Stimulated activated CD8-positive, alpha-beta memory T cell treated with anti-CD3 and anti-CD28 coated beads, Interleukin-2, amount 100 ng/mL, for 1 hour (primary cell): ENCODE results near the gene ZNF135.

Source experiments
- DNase-seq, 2 donors: peaks; one replicate each; pipeline ENCODE4 v3.0.0-alpha.2; 2020; ENCODE audit warnings: low read depth in 2 of 2

The ZNF135 gene

DNA sequence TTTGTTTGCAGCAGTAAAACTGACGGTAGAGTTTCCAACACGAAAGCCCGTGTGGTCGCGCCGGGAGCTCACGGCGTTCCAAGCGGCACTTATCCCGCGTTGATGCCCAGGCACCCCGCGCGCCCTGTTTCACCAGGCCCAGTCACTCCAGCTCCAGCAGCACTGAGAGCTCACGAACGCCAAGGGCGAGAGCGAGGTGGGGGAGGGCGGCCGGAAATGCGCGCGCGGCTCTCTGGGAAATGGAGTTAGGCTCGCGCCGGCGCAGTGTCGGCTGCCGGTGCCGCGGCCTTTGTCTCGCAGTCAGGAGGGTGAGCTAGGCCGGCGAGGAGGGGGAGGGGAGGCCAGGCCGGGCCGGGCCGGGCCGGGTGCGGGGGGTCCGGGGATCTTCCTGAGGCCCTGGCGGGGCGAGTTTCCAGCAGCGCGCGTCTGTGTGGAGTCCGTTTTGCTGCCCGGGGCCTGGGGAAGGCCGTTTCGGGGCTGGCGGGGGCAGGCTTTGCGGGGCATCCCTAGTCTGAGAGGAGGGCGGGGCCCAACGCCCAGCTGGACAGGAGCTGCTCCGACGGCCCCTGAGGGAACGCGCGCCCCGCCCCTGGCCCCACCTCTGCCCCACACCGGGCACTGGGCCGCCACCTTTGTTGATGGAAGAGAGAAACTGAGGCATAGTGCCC is at the start of gene ZNF135:
ZNF135 (plus strand) TSS at position 280 of the 668 bp plus-strand sequence. CDS start 721 bp downstream, outside the sequence.
- peak; percentile 34 to 41 for DNase-seq

DNA sequence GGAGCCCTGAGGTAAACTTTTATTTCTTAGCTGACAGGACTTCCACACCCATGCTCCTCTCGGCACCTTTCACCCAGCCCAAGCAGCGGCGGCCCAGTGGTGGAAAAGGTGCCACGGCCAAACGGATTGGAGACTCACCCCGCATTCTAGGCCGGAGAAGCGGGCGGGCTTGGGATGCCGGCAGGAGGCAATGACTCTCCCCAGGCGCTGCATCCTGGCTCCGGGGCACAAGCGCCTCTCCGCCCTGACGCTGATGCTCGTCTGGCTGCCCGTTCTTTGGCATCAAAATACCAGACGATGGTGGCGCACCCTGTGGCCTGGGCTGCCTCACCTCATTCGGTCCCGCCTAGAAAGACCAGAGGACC is 49.8 kb upstream of the ZNF135 start:
- DNase-seq = no peak

DNA sequence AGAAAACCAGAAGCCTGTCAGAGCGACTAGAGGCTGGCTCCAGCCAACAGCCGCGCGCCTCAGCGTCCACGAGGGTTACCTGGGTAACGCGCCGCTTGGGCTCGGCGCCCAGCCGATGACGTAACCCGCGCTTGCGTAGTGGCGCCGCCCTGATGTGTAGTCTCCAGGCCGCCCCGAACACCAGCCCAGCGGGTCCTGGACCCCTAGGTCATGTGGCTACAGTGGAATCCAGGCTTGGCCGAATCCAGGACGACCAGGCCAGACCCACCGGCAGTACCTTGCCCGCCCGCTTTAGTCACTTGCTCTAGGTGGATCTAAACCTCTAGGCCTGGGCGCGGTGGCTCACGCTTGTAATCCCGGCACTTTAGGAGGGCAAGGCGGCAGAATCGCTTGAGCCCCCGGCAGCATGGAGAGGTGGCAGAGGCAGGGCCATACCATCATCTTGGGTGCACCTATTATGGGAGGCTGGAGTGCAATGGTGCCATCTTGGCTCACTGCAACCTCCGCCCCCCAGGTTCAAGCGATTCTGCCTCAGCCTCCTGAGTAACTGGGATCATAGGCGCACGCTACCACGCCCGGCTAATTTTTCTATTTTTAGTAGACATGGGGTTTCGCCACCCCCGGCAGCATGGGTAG is 49.3 kb upstream of the ZNF135 start:
- DNase-seq = peak in 1 of 2 donors; percentile 29

DNA sequence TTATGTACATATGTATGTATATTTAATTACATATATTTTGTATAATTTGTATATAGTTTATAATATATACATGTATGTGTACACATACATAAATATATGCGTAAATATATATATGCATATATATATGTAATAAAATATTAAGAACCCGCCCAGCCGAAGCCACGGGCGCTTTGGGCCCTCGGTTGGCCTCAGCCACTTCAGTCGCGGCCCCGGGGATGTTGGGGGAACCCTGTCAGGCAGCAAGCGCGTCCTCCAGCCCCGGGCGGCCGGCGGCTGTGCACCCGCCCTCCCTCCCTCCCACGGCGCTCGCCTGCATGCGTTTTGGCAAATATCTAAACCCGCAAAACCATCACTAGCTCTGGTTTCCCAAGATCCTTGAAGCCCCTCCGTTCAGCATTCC is 48.6 kb upstream of the ZNF135 start:
- DNase-seq = no peak

DNA sequence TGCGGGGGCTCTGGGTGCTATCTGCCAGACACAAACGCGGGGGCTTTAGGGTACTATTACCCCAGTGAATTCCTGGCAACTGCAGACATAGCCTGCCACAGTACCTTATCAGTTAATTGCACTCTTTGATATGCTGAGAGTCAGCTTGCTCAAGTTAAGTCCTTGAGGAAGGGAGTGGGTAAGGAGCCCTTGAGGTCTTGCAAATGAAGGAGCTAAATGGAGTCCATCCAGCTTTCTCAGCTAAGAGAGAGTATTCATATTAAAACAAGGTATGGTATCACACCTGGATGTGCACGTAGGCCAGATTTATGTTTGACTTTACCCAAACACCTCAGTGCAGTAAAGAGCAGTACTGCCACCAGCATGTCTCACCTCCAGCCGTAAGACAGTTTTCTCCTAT is 44.9 kb upstream of the ZNF135 start:
- DNase-seq = no peak

DNA sequence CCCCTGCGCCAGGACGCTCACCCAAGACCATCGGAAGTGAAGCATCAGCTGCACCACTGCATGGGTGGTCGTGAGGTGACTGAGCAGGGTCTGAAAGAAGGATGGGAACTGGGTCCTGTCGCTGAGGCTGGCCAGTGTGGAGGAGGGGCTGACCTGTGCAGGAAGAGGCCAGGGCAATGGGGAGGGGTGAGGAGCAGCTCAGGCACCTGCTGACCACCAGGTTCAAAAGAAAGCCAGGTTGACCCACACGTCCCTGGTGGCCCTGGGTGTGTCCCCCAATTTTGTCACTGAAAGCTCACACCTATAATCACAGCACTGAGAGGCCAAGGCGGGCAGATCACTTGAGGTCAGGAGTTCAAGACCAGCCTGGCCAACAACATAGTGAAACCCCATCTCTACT is 39.0 kb upstream of the ZNF135 start:
- DNase-seq = no peak

DNA sequence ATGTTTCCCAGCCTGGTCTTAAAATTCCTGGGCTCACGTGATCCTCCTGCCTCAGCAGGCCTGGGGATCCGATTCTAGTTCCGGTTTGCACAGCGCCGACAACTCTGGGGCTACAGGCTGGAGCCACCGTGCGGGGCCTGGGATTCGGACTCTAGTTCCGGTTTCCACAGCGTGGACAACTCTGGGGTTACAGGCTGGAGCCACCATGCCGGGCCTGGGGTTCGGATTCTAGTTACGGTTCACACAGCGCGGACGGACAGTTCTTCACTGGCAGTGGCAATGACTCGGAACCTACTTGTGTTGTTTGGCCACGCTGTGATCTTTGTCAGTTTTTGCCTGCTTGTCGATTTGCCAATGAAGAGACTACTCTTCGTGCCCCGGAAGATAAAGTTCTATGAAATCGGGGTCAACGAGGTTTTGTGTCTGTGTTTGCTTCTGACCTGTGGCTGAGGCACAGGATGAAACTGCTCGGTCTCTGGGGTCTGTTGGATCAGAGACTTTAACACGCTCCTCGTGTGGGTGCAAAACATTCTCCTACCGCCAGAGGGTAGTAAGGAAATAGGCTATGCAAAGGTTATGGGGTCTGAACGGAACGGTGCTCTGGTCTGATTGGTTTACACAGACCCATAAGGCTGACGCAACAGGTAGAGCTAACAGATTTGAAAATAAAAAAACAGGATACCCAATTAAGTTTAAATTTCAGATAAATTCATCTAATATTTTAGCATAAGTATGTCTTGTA is 37.4 kb upstream of the ZNF135 start:
- no peak for DNase-seq

DNA sequence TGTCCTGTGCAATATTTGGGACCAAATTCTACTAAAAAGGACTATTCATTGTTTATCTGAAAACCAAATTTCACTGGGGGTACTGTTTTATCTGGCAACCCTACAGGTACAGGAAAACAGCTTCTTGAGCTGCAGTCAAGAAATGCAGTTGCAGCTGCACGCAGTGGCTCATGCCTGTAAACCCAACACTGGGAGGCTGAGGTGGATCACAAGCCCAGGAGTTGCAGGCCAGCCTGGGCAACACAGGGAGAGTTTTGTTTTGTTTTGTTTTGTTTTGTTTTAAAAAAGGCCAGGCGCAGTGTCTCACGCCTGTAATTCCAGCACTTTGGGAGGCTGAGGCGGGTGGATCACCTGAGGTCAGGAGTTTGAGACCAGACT is 36.8 kb upstream of the ZNF135 start:
- DNase-seq = no peak

DNA sequence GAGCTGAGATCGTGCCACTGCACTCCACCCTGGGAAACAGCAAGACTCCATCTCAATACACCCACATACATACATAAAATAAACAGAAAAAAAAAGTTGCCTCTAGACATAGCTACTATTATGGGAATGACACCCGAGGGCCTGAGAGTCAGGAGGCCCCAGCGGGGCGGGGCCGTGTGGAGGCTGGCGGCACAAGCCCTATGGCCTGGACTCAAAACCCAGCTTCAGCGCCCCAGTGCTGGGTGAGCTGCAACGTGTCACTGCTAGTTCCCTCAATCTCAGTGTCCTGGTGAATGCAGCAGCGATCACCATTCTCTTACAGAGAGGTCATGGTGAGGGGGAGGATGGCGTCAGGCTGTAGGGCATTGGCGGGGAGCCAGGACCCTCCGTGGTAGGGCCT is 34.4 kb upstream of the ZNF135 start:
- DNase-seq = no peak

DNA sequence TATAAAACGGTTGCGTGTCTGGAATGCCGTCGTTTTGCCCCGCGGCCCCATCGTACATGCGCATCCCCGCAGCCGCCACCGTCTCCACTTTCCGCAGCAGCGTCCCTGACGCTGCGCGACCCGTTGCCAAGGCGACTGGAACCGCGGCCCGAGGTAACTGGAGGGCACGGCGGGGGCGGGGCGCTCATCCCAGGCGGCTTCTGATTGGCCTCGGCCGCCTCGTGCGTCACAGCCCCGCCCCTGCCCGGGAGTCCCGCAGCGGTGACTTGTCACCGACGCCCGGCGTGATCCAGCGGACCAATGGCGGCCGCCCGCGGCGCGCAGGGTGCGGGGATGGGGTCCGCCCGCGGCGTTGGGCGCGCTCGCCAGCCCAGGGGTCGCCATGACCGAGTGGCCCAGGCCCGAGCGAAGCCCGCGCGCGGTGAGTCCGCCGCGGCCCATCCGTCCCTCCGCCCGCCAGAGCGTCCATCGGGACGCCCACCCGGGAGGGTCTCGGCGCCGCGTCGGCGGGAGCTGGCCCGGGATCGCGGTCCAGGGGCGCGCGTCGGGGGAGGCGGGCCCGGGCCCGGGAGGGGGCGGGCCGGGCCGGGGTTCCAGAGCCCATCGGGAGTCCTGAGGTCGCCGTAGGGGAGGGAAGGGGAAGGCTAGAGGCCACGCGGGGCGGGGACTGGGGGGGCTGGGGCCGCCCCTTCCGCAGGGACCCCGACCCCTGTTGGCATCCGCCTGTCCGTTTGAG is 25.2 kb upstream of the ZNF135 start, which contains the start of gene ZSCAN1:
ZSCAN1 (plus strand) TSS at position 285 of the 736 bp plus-strand sequence. CDS start 3,812 bp downstream, outside the sequence.
- peak in 1 of 2 donors; percentile 12 for DNase-seq

DNA sequence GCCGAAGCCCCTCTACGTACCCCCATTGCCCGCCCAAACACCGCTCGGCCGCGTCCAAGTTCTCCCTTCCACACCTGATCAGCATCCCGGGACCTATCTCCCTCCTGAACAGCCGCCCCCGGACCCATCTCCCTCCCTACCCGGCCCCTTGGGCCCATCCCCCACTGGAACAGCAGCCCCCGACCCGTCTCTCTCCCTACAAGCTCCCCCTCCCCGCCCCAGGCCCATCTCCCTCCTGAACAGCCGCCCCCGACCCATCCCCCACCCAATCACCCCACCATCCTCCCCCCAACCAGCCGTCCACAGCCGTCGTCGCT is 24.6 kb upstream of the ZNF135 start:
- no peak for DNase-seq

DNA sequence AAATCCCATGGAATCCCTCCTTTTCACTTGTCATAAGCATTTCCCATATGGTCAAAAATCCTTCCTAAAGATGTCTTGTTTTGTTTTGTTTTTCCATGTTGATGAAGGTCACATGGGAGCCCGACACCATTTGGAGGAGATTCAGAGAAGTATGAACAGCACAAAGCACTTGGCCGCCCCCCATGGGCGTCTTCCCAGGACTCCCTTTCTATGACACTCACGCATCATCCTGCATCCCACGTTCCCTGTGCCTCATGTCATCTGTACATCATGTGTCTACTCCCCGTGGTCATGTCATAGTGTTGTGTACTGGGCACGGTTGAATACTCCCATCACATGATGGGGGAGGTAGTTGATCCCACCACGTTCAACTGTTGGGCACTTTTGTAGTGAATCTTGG is 23.2 kb upstream of the ZNF135 start:
- DNase-seq = no peak

DNA sequence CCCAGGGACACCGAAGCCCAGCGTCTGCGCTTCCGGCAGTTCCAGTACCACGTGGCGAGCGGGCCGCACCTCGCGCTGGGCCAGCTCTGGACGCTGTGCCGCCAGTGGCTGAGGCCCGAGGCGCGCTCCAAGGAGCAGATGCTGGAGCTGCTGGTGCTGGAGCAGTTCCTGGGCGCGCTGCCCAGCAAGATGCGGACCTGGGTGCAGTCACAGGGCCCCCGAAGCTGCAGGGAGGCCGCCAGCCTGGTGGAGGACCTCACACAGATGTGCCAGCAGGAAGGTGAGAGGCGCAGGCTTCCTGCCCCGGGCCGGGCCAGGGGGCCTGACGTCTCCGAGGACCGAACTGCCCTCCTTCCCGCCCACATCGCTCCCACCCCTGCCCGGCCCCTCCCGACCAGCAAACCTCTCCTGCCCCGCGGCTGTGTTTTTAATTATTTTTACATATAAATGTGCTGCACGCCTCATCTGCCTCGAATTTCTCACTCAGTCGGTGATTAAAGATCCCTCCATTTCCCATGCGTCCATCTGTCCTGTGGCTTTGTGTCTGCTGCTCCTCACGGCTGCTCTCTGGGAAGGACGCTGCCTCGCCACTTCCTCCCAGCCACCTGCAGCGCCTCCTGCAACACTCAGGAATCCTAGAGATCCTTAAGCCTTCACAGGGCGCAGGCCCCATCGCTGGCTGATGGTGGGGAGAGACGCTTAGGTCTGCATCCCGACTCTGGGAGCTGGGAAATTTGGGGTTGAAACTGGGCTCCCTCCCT is 21.0 kb upstream of the ZNF135 start:
- DNase-seq = no peak

DNA sequence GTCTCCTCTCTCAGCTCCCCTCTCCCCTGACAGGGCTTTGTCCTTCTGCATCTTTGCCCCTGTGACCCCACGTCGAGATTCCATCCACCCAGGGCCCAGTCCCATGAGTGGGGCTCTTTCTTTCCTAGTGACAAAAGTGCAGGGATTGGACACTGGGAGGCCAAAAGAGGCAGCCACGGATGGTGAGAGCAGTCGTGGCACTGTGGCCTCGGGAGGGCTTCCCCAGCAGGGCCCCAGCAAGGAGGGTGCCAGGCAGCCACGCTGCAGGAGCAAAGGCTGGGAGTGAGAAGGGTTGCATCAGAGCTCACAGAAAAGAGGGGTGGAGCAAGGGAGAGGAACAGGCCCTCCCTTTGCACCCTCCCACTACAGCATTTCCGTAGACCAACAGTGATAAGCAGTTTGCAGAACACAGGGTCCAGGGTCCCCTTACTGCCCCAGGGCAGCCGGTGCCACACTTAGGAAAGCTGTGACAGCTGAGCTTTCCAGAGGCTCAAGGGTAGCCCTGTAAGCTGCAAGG is 20.3 kb upstream of the ZNF135 start:
- no peak for DNase-seq

DNA sequence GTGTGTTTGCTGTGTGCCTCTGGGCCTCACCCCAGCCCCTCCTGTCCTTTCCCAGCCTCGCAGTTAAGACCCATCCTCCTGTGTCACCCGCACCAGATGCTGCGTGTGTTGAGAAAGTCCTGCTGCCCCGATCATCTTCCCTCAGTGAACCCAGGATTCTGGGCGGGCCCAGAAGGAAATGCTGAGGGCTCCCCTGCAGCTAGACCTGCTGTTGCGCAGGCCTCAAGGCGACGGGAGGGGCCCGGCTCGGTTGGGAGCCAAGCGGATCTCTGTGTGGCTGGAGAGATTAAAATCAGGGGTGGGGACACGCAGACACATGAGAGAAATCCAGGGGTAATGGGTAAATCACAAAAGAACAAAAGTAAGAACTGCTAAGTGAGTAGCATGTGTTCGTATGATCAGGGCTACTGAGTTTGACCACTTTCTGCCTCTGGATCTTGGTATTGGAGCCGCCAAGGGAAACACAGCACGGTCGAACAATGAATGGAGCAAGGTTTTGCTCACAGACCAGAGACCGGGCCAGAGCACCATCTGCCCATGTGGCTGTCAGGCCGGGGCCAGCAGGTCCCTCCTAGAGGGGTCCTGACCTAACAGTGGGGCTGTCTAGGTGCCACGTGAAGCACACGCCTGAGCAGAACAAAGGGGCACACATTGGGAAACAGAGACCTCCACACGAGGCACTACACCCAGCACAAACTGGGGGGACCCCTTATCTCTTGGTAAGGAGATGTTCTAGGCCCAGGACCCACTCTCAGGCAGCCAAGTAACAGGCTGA is 18.1 kb upstream of the ZNF135 start:
- no peak for DNase-seq

DNA sequence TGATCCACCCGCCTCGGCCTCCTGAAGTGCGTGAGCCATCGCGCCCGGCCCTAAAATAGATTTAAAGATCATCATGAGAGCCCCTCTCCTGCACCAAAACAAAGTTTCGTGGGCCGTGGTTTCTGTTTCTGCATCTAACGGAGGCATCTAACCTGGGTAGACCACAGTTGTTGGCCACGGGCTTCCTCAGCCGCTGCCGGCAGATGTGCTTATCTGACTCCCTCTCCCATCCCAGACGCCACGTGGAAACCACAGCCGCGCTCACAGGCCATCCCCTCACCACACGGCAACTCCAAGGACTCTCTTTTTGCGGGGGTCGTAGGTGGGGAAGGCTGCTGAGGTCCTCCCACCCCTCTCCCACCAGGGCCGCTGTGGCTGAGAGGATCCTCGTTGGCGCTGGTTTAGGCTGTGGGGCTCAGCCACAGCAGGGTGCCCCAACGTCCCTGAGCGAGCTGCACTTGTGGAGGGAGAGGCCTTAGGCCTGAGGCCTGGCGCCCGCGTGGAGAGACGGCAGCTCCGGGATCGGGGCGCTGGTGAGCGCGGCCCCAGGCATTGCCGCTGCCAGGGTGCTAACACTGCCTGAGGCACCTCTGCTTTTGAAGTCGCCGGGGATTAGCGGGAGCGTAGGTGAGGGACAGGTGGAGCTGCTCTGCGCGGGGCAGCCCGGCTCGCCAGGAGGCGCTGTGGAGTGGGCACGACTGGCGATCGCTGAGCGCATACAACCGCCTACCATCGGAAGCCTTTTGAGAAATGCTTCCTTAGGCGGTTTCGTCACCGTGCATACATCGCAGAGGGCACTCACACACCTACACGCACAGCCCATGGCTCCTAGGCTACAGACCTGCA is 16.4 kb upstream of the ZNF135 start:
- DNase-seq = no peak

DNA sequence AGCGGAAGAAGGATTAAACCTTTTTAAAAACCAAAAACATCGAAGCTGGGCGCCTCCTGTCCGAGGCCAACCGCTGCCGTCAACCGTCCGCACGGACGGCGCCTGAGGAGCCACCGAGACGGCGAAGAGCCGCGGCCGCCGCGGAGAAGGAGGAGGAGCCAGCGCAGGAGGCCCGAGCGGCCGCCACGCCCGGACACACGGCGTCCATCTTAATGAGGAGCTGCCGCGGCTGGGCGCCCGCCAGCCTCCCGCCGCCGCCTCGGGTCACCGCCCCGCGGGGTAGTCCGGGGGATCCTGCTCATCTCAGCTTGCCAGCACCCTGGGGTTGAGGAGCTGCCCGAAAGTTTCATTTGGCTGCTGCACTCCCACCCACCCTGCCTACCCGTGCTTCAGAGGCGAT is 14.7 kb upstream of the ZNF135 start:
- DNase-seq = no peak

DNA sequence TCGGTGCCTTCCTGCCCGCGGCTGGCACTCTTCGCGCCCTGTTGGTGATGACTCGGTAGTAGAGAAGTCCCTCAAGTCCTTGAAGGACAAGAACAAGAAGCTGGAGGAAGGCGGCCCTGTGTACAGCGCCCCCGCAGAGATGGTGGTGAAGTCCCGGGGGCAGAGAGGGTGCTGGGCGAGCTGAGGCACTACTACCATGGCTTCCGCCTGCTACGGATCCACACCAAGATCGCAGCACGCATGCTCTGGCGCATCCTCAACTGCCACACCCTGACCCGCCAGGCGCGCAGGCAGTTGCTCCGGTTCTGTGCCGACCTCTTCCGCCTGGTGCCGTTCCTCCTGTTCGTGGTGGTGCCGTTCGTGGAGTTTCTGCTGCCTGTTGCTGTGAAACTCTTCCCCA is 14.2 kb upstream of the ZNF135 start:
- no peak for DNase-seq

DNA sequence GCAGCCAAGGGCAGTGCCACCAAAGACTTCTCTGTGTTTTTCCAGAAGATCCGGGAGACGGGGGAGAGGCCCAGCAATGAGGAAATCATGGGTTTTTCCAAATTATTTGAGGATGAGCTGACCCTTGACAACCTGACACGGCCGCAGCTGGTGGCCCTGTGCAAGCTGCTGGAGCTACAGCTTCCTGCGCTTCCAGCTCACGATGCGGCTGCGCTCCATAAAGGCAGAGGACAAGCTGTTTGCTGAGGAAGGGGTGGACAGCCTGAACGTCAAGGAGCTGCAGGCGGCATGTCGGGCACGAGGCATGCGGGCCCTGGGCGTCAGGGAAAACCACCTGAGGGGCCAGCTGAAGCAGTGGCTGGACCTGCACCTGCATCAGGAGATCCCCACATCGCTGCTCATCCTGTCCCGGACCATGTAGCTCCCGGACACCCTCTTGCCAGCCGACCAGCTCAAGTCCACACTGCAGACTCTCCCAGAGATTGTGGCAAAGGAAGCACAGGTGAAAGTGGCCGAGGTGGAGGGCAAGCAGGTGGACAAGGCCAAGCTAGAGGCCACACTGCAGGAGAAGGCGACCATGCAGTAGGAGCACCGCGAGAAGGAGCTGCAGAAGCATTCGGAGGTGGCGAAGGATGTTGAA is 13.6 kb upstream of the ZNF135 start:
- DNase-seq = no peak
